Stimulated activated CD8-positive, alpha-beta memory T cell treated with anti-CD3 and anti-CD28 coated beads, Interleukin-7, amount 100 ng/mL, for 4 hours (primary cell): ENCODE data around the gene AATK.

Source experiments
- DNase-seq, 2 donors: peaks; one replicate each; pipeline ENCODE4 v3.0.0-alpha.2; 2020; ENCODE audit warnings: low read depth in 2 of 2

The AATK gene

DNA sequence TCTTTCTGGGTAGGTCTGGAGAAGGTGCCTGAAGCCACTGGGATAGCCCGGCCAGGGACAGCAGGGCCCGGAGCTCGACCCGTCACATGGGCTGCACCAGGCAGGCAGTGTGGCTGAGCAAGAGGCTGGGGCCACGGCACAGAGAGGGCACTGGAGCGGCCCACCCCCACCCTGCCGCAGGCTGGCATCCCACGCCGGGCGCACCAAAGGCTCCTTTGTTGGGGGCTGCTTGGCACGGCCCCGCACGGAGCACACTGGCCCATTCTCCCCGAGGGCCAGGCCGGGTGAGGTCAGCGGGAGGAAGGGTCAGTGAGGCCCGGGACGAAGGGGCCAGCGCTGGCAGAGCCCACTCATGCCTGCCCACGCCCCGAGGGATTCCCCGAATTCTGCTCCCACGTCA, 37.2 kb downstream of the AATK start:
- no peak for DNase-seq

DNA sequence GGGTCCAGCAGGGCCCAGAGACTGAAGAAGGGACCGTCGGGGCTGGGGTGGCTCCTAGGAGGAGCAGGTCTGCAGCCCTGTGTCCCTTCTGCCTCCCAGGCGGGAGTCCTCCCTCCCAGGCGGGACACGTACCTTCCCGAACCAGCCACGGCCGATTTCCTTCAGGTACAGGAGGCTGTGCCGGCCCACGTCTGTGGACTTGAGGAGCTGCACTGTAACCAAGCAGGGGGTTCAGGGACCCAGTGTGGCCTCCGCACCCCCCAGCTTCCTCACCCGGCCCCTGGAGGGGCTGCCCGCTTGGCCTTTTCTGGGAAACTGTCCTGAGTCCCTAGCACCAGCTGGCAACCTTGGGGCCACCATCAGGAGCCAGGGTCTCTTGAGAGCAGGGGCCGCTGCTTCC, 37.7 kb downstream of the AATK start:
- no peak for DNase-seq

DNA sequence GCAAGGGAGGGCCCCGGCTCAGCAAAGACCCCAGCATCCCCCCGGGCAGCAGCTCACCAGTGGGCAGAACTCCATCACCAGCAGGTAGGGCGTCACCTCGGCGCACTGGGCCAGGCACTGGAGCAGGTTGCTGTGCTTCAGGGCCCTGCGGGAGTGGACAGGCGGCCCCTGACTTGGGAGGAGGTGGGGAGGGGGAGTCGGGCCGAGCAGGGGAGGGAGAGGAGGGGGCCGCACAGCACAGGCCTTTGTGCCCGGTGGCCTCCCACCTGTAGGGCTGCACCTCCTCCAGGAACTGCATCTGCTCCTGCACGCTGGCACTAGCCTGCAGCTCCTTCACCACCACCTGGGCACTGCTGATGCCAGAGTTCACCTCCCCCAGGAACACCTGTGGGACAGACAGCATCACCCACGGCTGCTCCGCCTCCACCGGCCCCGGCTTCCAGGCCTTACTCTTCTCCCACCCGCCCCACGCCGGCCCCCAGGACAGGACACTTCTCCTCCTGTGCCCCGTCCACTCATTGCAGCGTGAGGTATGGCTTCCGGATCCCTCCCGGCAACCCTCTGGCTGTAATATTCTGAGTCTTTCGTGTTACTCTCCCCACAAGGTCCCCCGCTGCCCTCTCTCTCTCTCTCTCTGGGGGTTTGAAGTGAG, 38.4 kb downstream of the AATK start:
- no peak for DNase-seq

GRCh38 chr17:81127133-81127455, 38.9 kb downstream of the AATK start:
- no peak for DNase-seq

GRCh38 chr17:81126281-81127132, 39.5 kb downstream of the AATK start:
- DNase-seq = no peak

GRCh38 chr17:81125573-81126081, 40.4 kb downstream of the AATK start:
- DNase-seq = no peak

DNA sequence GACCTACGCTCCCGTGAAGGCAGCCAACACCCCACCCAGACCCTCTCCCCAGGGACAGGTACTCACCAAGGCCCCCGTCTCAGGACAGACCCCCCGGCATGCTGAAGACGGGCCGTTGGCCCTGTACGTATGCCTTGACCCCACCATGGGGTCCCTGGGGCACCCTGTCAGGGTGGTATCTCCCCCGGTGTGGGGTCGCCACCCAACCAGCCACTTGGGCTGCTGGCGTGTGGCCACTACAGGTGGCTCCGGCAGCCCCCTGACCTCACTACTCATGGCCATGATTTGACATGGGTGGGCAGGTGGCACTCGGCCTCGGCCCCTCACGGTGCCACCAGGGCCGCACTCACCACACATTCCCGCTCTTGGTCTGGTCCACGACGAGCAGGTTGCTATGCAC, 41.6 kb downstream of the AATK start:
- no peak for DNase-seq

DNA sequence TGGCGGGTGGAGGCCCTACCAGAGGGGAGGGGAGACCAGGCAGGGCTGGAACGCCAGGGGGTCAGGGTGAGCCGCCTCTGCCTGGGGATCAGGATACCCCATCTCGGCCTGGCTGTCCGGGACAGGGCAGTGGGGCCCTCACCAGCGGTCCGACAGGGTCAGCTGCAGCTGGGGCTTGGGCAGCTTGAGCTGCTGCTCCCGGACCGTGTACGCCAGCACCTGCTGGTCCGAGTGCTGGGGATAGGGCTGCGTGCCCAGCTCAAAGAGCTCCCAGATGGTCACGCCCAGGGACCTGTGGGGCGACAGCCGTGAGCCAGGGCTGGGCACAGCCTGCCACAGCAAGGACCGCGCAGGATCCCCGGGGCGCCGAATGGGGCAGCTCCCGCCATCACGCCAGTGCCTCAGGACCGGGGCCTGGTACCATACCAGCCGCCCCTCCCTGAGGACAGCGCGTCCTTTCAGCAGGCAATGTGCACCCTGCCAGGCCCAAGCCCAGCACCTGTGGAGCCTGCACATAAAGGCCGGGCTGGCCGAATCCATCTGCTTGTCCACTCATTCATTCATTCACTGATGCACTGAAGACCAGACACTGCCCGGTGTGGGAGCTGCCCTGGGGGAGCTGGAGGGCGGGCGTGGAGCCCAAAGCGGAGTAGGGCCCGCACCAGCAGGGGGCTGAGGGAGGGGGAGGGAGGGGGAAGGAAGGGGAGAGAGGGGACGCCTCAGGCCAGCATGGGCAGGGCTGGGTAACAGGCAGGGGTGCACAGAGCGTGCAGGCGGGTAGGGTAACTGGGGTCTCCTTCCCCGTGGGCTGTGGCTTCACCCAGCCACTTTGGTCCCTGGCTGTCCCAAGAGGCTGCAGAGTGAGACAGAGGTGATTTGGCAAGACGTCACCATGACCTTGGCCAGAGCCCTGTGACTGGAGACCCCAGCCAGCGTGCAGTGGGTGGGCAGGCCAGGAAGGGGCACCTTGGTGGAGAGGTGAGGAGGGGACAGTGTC, 42.7 kb downstream of the AATK start:
- no peak for DNase-seq

- no peak for DNase-seq
These were observed 43.9 kb downstream of the AATK start for GRCh38 chr17:81121841-81122733.

GRCh38 chr17:81120695-81121621, 45.1 kb downstream of the AATK start:
- DNase-seq = no peak

GRCh38 chr17:81120149-81120484, 45.9 kb downstream of the AATK start:
- no peak for DNase-seq

DNA sequence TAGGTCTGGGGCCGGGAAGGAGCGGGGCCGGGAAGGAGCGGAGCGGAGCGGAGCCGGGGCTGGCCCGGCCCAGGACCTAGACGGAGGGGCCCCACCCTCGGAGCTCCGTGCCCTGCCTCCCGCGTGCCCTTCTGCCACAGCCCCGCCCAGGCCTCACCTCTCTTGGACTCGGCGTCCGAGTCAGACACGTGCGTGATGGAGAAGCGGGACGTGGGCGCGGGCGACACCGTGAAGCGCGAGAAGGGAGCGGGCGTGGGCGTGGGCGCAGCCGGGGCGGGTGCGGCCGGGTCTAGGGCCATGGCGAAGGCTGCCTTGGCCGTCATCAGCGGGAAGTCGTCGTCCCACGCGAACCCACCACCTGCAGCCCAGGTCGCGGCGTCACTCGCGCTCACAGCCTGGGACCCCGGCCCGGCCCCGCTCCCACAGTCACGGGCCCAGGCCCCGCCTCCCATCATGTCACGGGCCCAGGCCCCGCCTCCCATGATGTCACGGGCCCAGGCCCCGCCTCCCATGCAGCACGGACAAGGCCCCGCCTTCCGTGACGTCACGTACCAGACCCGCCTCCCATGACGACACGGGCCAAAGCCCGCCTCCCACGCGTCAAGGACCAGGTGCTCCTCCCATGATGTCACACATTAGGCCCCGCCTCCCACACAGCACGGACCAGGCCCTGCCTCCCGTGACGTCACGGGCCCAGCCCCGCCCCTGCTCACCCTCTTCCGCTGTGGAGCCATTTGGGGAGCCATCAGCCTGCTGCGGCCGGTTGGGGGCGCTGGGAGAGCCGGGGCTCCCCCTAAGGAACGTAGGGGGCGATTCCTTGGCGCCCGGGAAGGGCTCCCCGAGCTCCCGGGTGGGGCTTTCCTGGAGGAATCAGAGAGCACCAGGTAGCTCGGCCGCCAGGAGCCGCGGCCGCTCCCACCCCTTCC, 46.5 kb downstream of the AATK start:
- peak; percentile 72 to 74 for DNase-seq

GRCh38 chr17:81118308-81119221, 47.5 kb downstream of the AATK start:
- no peak for DNase-seq

DNA sequence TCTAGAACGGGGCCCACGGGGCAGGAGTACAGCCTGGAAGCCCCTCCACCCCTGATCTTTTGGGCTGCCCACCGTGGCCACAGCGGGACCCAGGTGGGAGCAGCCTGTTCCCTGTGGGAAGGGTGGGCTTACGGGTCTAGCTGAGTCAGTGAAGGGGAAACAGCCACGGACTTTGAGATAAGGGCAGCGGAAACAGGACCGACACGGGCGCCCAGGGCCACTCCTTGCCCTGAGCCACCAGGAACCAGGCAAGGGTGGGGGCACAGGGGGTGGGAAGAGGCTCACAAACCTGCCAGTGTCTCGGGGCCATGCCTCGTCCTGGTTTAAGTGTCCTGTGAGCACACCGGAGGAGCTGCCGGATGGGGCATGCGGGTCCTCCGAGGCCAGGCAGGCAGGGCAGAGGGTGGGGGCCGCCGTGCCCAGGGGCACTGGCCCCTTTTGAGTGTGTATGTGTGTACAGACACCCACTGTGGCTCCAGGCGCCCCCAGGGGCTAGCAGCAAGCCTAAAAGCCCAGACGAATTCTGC, 48.3 kb downstream of the AATK start:
- DNase-seq = no peak

- no peak for DNase-seq
These were observed 49.3 kb downstream of the AATK start for GRCh38 chr17:81116704-81117103.

GRCh38 chr17:81115749-81116464, 50.1 kb downstream of the AATK start:
- no peak for DNase-seq

DNA sequence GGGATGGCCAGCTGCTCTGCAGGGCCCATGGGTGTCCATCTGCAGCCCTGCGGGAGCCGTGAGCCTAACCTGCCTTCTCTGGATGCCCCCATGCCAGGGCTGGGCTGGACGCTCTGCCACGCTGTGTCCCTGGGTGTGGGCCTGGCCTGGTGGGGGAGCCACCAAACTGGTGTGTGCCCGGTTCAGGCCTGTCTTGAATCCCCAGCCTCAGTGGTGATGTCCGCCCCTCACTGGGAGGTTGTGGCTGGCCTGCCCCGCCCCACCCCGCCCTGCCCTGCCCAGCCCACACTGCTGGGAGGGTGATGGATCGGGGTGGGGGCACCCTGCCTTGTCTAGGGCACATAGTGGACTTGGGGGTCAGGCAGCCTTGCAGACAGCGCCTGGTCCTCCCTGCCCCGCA, 50.8 kb downstream of the AATK start:
- no peak for DNase-seq
